PC-3 (cell line): ENCODE results near the gene CERS5. TPM values are rescaled to one million over a fixed set of nuclear protein-coding genes. Genes with fewer than 3 reads are reported as not detected.

Experiments
- ATAC-seq: fragments of 200-7000 bp; cut with Tn5 transposase; 2 replicates; pipeline ENCODE4 v1.9.1; 2020; ENCODE audit warnings: mild to moderate bottlenecking, moderate library complexity
- BruUV-seq: library from RNA; stranded (reverse); fragments of 400-500 nt; replicated peaks from 2 replicates; lab custom pipeline; 2021; lab: Mats Ljungman, UMichigan
- CTCF ChIA-PET: fragments of 300-600 bp; sonication (Branson Sonifier 250); formaldehyde crosslinking; loops from one replicate; lab custom pipeline; 2022; ENCODE audit warnings: antibody characterized with exemption; lab: Charles Lee
- POLR2A ChIA-PET: fragments of 300-600 bp; sonication (Branson Sonifier 250); formaldehyde crosslinking; loops from one replicate; lab custom pipeline; 2022; ENCODE audit warnings: antibody characterized with exemption; ENCODE audit not compliant: unreplicated experiment; lab: Charles Lee
- DNase-seq: peaks from one replicate; pipeline ENCODE4 v3.0.0-alpha.2; 2015
- H2AFZ ChIP-seq: fragments of 300-600 bp; sonication (generic); 2 replicates; pipeline ENCODE4 v1.6.0; 2016; ENCODE audit warnings: antibody characterized with exemption, low read length
- H3F3A ChIP-seq: fragments of 300-600 bp; sonication (generic); one replicate; pipeline ENCODE4 v1.6.0; 2017; ENCODE audit warnings: antibody characterized with exemption, low read length, control low read depth, mild to moderate bottlenecking; ENCODE audit not compliant: unreplicated experiment
- H3K27ac ChIP-seq: fragments of 300-600 bp; sonication (generic); 2 replicates; pipeline ENCODE4 v1.5.1; 2016; ENCODE audit warnings: mild to moderate bottlenecking, low read length
- H3K27me3 ChIP-seq: fragments of 300-600 bp; sonication (generic); 2 replicates; pipeline ENCODE4 v1.6.1; 2016; ENCODE audit warnings: low read length, mixed read lengths
- H3K36me3 ChIP-seq: fragments of 300-600 bp; sonication (generic); 2 replicates; pipeline ENCODE4 v1.6.1; 2016; ENCODE audit warnings: low read depth, mixed run types, low read length, mixed read lengths
- H3K4me1 ChIP-seq: fragments of 300-600 bp; sonication (generic); 2 replicates; pipeline ENCODE4 v1.5.1; 2016; ENCODE audit warnings: low read length; ENCODE audit not compliant: insufficient read depth
- H3K4me2 ChIP-seq: fragments of 300-600 bp; sonication (generic); 2 replicates; pipeline ENCODE4 v1.6.0; 2016; ENCODE audit warnings: low read length
- H3K4me3 ChIP-seq: fragments of 300-600 bp; sonication (generic); 2 replicates; pipeline ENCODE4 v1.5.1; 2016; ENCODE audit warnings: mild to moderate bottlenecking, low read length, mixed read lengths
- H3K79me2 ChIP-seq: fragments of 300-600 bp; sonication (generic); 2 replicates; pipeline ENCODE4 v1.6.1; 2017; ENCODE audit warnings: low read length, mixed read lengths
- H3K9ac ChIP-seq: fragments of 300-600 bp; sonication (generic); 2 replicates; pipeline ENCODE4 v1.6.0; 2016; ENCODE audit warnings: mild to moderate bottlenecking, low read length
- H3K9me2 ChIP-seq: fragments of 300-600 bp; sonication (generic); replicated peaks from 2 replicates; pipeline ENCODE4 v1.6.1; 2016; ENCODE audit warnings: mixed run types, low read length, mixed read lengths
- H3K9me3 ChIP-seq: fragments of 300-600 bp; sonication (generic); 2 replicates; pipeline ENCODE4 v1.6.1; 2016; ENCODE audit warnings: low read length, mixed read lengths
- H4K20me1 ChIP-seq: fragments of 300-600 bp; sonication (generic); 2 replicates; pipeline ENCODE4 v1.6.1; 2016; ENCODE audit warnings: low read length, mixed read lengths
- EZH2 ChIP-seq: fragments of 300-600 bp; sonication (generic); IDR thresholded peaks from one replicate; pipeline ENCODE4 v1.6.1; 2017; ENCODE audit warnings: antibody characterized with exemption, mild to moderate bottlenecking, low read length; ENCODE audit not compliant: unreplicated experiment
- EZH2phosphoT487 ChIP-seq: fragments of 300-600 bp; sonication (generic); IDR thresholded peaks from 2 replicates; pipeline ENCODE4 v1.6.1; 2018; ENCODE audit warnings: mild to moderate bottlenecking, antibody characterized with exemption, low read length, borderline replicate concordance
- intact Hi-C: fragments of 100-400 bp; cut with micrococcal nuclease; formaldehyde crosslinking; loops from 2 replicates; pipeline ENCODE4 v1.9.0; 2023
- total RNA-seq: library from RNA; depleted of rRNA; stranded (reverse); fragments of >200 nt; gene quantifications from 2 replicates; pipeline ENCODE4 v1.2.3, GENCODE V29; 2014
- TF ChIP-seq, protein P1 (sequence below): fragments of 300-600 bp; sonication (generic); conservative IDR thresholded peaks from 2 replicates; pipeline ENCODE4 v1.5.1; 2017; ENCODE audit warnings: antibody characterized with exemption, low read depth, mild to moderate bottlenecking, low read length

The CERS5 gene
- total RNA-seq, 1 experiment from 2014 or later: 24.9 TPM

DNA sequence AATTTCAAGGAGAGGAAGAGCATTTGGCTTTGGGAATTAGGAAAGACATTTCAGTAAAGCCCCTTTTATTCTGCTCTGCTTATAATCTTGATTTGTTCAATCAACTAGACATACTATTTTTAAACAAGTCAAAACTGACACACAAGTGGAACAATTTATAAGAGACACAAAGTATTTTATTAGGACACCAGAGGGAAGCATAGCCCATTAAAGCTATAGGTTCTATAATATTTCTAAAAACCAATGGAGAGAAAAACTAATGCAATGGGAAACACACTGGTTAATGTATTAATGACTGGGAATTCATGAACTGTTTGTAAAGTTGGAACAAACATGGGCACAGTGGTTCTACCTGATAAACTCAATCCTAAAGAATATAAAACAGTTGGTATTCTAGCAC is 15.3 kb upstream of the CERS5 start:
- peak; percentile 61 for DNase-seq
- H3K27ac ChIP-seq: no peak overlapping the region
- no peaks in the 10 kb centered on the region for H3K79me2 ChIP-seq
- H3K4me2 ChIP-seq: no peak overlapping the region
- TF ChIP-seq, protein P1, sequence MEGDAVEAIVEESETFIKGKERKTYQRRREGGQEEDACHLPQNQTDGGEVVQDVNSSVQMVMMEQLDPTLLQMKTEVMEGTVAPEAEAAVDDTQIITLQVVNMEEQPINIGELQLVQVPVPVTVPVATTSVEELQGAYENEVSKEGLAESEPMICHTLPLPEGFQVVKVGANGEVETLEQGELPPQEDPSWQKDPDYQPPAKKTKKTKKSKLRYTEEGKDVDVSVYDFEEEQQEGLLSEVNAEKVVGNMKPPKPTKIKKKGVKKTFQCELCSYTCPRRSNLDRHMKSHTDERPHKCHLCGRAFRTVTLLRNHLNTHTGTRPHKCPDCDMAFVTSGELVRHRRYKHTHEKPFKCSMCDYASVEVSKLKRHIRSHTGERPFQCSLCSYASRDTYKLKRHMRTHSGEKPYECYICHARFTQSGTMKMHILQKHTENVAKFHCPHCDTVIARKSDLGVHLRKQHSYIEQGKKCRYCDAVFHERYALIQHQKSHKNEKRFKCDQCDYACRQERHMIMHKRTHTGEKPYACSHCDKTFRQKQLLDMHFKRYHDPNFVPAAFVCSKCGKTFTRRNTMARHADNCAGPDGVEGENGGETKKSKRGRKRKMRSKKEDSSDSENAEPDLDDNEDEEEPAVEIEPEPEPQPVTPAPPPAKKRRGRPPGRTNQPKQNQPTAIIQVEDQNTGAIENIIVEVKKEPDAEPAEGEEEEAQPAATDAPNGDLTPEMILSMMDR: peak; percentile 69
- no peak for TF ChIP-seq EZH2
- TF ChIP-seq EZH2phosphoT487: no peak
- no peaks in the 10 kb centered on the region for H3K9me2 ChIP-seq
- H3K4me1 ChIP-seq: peaks cover 26% of the 10 kb centered on the region
- no peak overlapping the region for H3K4me3 ChIP-seq
- H4K20me1 ChIP-seq: no peaks in the 10 kb centered on the region
- H2AFZ ChIP-seq: no peak overlapping the region
- no peaks in the 10 kb centered on the region for H3K9me3 ChIP-seq
- H3K9ac ChIP-seq: no peak overlapping the region
- H3F3A ChIP-seq: no peaks in the 10 kb centered on the region
- intact Hi-C loops: loop anchor here (1.0 to 5.0 kb wide), 3 partner anchors 60 to 132 kb away; no protein-coding TSS in a partner anchor
- ATAC-seq: peak; percentile 47
- H3K36me3 ChIP-seq: no peaks in the 10 kb centered on the region; the same call in 1 of the 2 replicates
- no TSS peak for BruUV-seq
- CTCF ChIA-PET: interaction anchor here (0.6 to 0.8 kb wide), 2 partner anchors 20 to 72 kb away, joined by 3 to 4 read pairs; no protein-coding TSS in a partner anchor
- POLR2A ChIA-PET: no interaction called here
- no peaks in the 10 kb centered on the region for H3K27me3 ChIP-seq

DNA sequence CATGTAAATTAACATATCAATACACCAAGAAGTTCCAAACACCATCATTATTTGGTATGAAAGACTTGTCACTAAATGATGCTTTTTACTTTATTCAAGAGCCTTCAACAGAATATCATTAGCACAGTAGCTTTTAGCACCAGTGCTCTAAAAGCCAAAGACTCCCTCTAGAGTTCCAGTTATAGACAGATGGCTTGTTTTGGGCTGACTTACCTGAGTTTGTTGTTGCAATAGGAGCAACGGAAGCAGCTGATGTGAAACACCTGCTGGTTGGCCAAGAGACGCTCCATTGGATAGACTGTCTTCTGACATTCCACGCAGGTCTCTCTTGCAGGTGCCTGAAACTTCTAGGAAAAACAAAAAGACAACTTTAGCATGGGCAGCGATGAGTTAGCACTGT is 14.5 kb upstream of the CERS5 start:
- H3K79me2 ChIP-seq: no peaks in the 10 kb centered on the region
- H3K9me3 ChIP-seq: no peaks in the 10 kb centered on the region
- H3K4me3 ChIP-seq: no peak overlapping the region
- no peaks in the 10 kb centered on the region for H3K27me3 ChIP-seq
- H3K4me1 ChIP-seq: peaks cover 19% of the 10 kb centered on the region; the same call in 1 of the 2 replicates
- H3K9me2 ChIP-seq: no peaks in the 10 kb centered on the region
- BruUV-seq: no TSS peak
- intact Hi-C loops: loop anchor here (1.0 to 5.0 kb wide), 3 partner anchors 61 to 133 kb away; no protein-coding TSS in a partner anchor
- no peak overlapping the region for H3K9ac ChIP-seq
- no peak overlapping the region for H3K27ac ChIP-seq
- DNase-seq (no peak), ATAC-seq (no peak)
- TF ChIP-seq EZH2: no peak
- TF ChIP-seq, protein P1: no peak
- no peak for TF ChIP-seq EZH2phosphoT487
- no peak overlapping the region for H3K4me2 ChIP-seq
- no peaks in the 10 kb centered on the region for H3F3A ChIP-seq
- H3K36me3 ChIP-seq: no peaks in the 10 kb centered on the region; the same call in 1 of the 2 replicates
- ChIA-PET CTCF (no interaction called here), POLR2A (interaction anchor here (0.6 to 0.7 kb wide), 2 partner anchors 41 to 75 kb away, joined by 3 read pairs; no protein-coding TSS in a partner anchor)
- no peak overlapping the region for H2AFZ ChIP-seq
- no peaks in the 10 kb centered on the region for H4K20me1 ChIP-seq

DNA sequence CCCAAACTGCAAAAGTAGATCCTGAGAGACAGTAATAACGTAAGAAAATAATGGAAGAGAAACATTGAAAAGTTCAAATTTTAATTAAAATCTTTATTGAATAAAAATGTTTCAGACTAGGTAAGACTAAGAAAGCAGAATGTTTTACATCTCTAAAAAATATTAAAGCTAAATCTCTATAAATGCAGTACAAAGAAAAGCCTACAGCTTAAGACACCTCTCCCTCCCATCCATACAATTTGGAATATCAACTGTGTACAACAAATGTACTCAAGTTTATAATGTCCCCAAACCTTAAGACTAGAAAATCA is 8.5 kb upstream of the CERS5 start:
- Histone ChIP-seq H3F3A (no peaks in the 10 kb centered on the region), H3K9ac (no peak overlapping the region), H3K4me3 (no peak overlapping the region), H3K4me2 (no peak overlapping the region), H4K20me1 (no peaks in the 10 kb centered on the region), H3K9me3 (no peaks in the 10 kb centered on the region), H2AFZ (no peak overlapping the region), H3K9me2 (no peaks in the 10 kb centered on the region), H3K27me3 (no peaks in the 10 kb centered on the region), H3K79me2 (no peaks in the 10 kb centered on the region), H3K36me3 (no peaks in the 10 kb centered on the region; the same call in 1 of the 2 replicates), H3K27ac (no peak overlapping the region), H3K4me1 (no peaks in the 10 kb centered on the region)
- CTCF ChIA-PET: interaction anchor here (0.6 to 1.8 kb wide), 5 partner anchors 26 to 621 kb away, joined by 3 to 22 read pairs (median 4); partner anchors contain the start of genes COX14 and SMARCD1
- DNase-seq (no peak), ATAC-seq (no peak)
- no TSS peak for BruUV-seq
- intact Hi-C loops: loop anchor here (1.0 kb wide), 2 partner anchors 43 to 100 kb away; no protein-coding TSS in a partner anchor
- TF ChIP-seq, protein P1: peak; percentile 7; the same call in 1 of the 2 replicates
- TF ChIP-seq EZH2 (no peak), EZH2phosphoT487 (no peak)
- POLR2A ChIA-PET: interaction anchor here (0.6 kb wide), 1 partner anchor 347 kb away, joined by 24 read pairs; the partner anchor contains the start of gene NCKAP5L
